Liver (tissue), 2 donors: Measurements from ENCODE around the gene LIMCH1.

Experiments used
- FOXA1 ChIP-seq: IDR thresholded peaks from 2 replicates; pipeline ENCODE4 v1.6.1; 2016; ENCODE audit warnings: antibody characterized with exemption
- YY1 ChIP-seq: IDR thresholded peaks from 2 replicates; pipeline ENCODE4 v1.6.1; 2016; ENCODE audit warnings: antibody characterized with exemption, mild to moderate bottlenecking
- TF ChIP-seq, protein P1 (sequence below): IDR thresholded peaks from 2 replicates; pipeline ENCODE4 v1.6.1; 2016; ENCODE audit warnings: antibody characterized with exemption, mild to moderate bottlenecking
- TF ChIP-seq, protein P2 (sequence below): fragments of 150-350 bp; IDR thresholded peaks from 2 replicates; pipeline ENCODE4 v1.5.1; 2017; ENCODE audit warnings: improper control_type of control experiment, low read depth, low read length; ENCODE audit not compliant: missing input control
- donor health status: healthy.

DNA sequence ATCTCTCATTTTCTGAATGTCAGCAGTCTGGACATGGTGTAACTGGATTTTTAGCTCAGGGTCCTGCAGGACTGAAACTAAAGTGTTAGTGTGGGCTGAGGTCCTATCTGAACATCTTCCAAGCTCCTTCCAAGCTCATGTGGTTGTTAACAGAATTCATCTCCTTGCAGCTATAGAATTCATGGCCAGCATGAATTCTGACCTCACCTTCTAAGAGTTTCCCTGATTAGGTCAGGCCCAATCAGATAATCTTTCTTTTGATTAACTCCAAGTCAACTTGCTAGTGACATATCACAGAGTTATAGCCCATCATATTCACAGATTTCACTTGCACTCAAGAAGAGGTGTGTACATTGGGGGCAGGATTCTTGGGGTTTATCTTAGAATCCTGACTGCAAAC, 59.5 kb downstream of the LIMCH1 start:
- TF ChIP-seq, protein P1, sequence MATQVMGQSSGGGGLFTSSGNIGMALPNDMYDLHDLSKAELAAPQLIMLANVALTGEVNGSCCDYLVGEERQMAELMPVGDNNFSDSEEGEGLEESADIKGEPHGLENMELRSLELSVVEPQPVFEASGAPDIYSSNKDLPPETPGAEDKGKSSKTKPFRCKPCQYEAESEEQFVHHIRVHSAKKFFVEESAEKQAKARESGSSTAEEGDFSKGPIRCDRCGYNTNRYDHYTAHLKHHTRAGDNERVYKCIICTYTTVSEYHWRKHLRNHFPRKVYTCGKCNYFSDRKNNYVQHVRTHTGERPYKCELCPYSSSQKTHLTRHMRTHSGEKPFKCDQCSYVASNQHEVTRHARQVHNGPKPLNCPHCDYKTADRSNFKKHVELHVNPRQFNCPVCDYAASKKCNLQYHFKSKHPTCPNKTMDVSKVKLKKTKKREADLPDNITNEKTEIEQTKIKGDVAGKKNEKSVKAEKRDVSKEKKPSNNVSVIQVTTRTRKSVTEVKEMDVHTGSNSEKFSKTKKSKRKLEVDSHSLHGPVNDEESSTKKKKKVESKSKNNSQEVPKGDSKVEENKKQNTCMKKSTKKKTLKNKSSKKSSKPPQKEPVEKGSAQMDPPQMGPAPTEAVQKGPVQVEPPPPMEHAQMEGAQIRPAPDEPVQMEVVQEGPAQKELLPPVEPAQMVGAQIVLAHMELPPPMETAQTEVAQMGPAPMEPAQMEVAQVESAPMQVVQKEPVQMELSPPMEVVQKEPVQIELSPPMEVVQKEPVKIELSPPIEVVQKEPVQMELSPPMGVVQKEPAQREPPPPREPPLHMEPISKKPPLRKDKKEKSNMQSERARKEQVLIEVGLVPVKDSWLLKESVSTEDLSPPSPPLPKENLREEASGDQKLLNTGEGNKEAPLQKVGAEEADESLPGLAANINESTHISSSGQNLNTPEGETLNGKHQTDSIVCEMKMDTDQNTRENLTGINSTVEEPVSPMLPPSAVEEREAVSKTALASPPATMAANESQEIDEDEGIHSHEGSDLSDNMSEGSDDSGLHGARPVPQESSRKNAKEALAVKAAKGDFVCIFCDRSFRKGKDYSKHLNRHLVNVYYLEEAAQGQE: no peak
- TF ChIP-seq FOXA1 (no peak), YY1 (no peak)
- TF ChIP-seq, protein P2, sequence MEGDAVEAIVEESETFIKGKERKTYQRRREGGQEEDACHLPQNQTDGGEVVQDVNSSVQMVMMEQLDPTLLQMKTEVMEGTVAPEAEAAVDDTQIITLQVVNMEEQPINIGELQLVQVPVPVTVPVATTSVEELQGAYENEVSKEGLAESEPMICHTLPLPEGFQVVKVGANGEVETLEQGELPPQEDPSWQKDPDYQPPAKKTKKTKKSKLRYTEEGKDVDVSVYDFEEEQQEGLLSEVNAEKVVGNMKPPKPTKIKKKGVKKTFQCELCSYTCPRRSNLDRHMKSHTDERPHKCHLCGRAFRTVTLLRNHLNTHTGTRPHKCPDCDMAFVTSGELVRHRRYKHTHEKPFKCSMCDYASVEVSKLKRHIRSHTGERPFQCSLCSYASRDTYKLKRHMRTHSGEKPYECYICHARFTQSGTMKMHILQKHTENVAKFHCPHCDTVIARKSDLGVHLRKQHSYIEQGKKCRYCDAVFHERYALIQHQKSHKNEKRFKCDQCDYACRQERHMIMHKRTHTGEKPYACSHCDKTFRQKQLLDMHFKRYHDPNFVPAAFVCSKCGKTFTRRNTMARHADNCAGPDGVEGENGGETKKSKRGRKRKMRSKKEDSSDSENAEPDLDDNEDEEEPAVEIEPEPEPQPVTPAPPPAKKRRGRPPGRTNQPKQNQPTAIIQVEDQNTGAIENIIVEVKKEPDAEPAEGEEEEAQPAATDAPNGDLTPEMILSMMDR: no peak
